ENCODE measurements around the gene PPOX.

The PPOX gene

GRCh38 chr1:161200992-161201835 is 35.0 kb downstream of the PPOX start:
- no peak for TF ChIP-seq POLR2A (IDR thresholded peaks at IDR 0.05; ENCODE audit: low read depth, low read length)
- no peak for TF ChIP-seq TAF1 (IDR thresholded peaks at IDR 0.05; ENCODE audit: borderline replicate concordance, low read depth, low read length)
- no peak for TF ChIP-seq POLR2AphosphoS5 (IDR thresholded peaks at IDR 0.05; ENCODE audit: low read depth, low read length)
- FAIRE-seq = no peak

GRCh38 chr1:161201836-161202712 is 35.8 kb downstream of the PPOX start, which contains the start of gene NDUFS2:
Gene NDUFS2 (plus strand): TSS chr1:161202367. CDS start chr1:161202386, 19 bp downstream.
- FAIRE-seq (peak; percentile 96), DNase-seq (ENCODE audit: insufficient read length) (peak; percentile 93)
- peak; percentile 97 for TF ChIP-seq TAF1 (IDR thresholded peaks at IDR 0.05; ENCODE audit: borderline replicate concordance, low read depth, low read length)
- TF ChIP-seq POLR2AphosphoS5 (IDR thresholded peaks at IDR 0.05; ENCODE audit: low read depth, low read length) = peak; percentile 81
- TF ChIP-seq POLR2A (IDR thresholded peaks at IDR 0.05; ENCODE audit: low read depth, low read length) = peak; percentile 95

More at GRCh38 chr1:161200992-161201835, 35.0 kb downstream of the PPOX start:
- no peak for DNase-seq (ENCODE audit: insufficient read length)

- no peak for TF ChIP-seq TAF1 (IDR thresholded peaks at IDR 0.05; ENCODE audit: borderline replicate concordance, low read depth, low read length)
- no peak for TF ChIP-seq POLR2A (IDR thresholded peaks at IDR 0.05; ENCODE audit: low read depth, low read length)
- no peak for TF ChIP-seq POLR2AphosphoS5 (IDR thresholded peaks at IDR 0.05; ENCODE audit: low read depth, low read length)
- DNase-seq (ENCODE audit: insufficient read length) (no peak), FAIRE-seq (no peak)
Measured at GRCh38 chr1:161206411-161207140, 40.4 kb downstream of the PPOX start.

GRCh38 chr1:161207173-161207572 is 40.9 kb downstream of the PPOX start:
- TF ChIP-seq POLR2A (IDR thresholded peaks at IDR 0.05; ENCODE audit: low read depth, low read length) = no peak
- TF ChIP-seq TAF1 (IDR thresholded peaks at IDR 0.05; ENCODE audit: borderline replicate concordance, low read depth, low read length) = no peak
- TF ChIP-seq POLR2AphosphoS5 (IDR thresholded peaks at IDR 0.05; ENCODE audit: low read depth, low read length) = no peak
- no peak for DNase-seq (ENCODE audit: insufficient read length)

GRCh38 chr1:161209790-161210409 is 43.7 kb downstream of the PPOX start:
- TF ChIP-seq TAF1 (IDR thresholded peaks at IDR 0.05; ENCODE audit: borderline replicate concordance, low read depth, low read length) (no peak), POLR2A (IDR thresholded peaks at IDR 0.05; ENCODE audit: low read depth, low read length) (no peak), POLR2AphosphoS5 (IDR thresholded peaks at IDR 0.05; ENCODE audit: low read depth, low read length) (no peak)
- FAIRE-seq (peak; percentile 77), DNase-seq (ENCODE audit: insufficient read length) (peak; percentile 55)

More at GRCh38 chr1:161207173-161207572, 40.9 kb downstream of the PPOX start:
- FAIRE-seq = no peak

- FAIRE-seq = no peak
- DNase-seq (ENCODE audit: insufficient read length) = no peak
- TF ChIP-seq TAF1 (IDR thresholded peaks at IDR 0.05; ENCODE audit: borderline replicate concordance, low read depth, low read length) = no peak
- TF ChIP-seq POLR2AphosphoS5 (IDR thresholded peaks at IDR 0.05; ENCODE audit: low read depth, low read length) = no peak
- TF ChIP-seq POLR2A (IDR thresholded peaks at IDR 0.05; ENCODE audit: low read depth, low read length) = no peak
Measured at GRCh38 chr1:161214369-161214768, 48.1 kb downstream of the PPOX start.

- DNase-seq (ENCODE audit: insufficient read length) (no peak), FAIRE-seq (no peak)
- TF ChIP-seq POLR2AphosphoS5 (IDR thresholded peaks at IDR 0.05; ENCODE audit: low read depth, low read length) (no peak), POLR2A (IDR thresholded peaks at IDR 0.05; ENCODE audit: low read depth, low read length) (0 out of 2 replicates have a peak, but pooled peaks have one; percentile 23)
Measured at GRCh38 chr1:161215076-161215475, 48.9 kb downstream of the PPOX start, which contains the start of gene FCER1G. Gene FCER1G (plus strand): TSS chr1:161215295. CDS start chr1:161215322, 27 bp downstream.

- FAIRE-seq (peak; percentile 78), DNase-seq (ENCODE audit: insufficient read length) (no peak)
- TF ChIP-seq POLR2AphosphoS5 (IDR thresholded peaks at IDR 0.05; ENCODE audit: low read depth, low read length) (no peak), TAF1 (IDR thresholded peaks at IDR 0.05; ENCODE audit: borderline replicate concordance, low read depth, low read length) (no peak), POLR2A (IDR thresholded peaks at IDR 0.05; ENCODE audit: low read depth, low read length) (no peak)
Measured at GRCh38 chr1:161216945-161217712, 50.9 kb downstream of the PPOX start.

GRCh38 chr1:161217831-161218230 is 51.6 kb downstream of the PPOX start:
- DNase-seq (ENCODE audit: insufficient read length) = no peak
- FAIRE-seq = no peak
- no peak for TF ChIP-seq POLR2AphosphoS5 (IDR thresholded peaks at IDR 0.05; ENCODE audit: low read depth, low read length)
- no peak for TF ChIP-seq POLR2A (IDR thresholded peaks at IDR 0.05; ENCODE audit: low read depth, low read length)
- no peak for TF ChIP-seq TAF1 (IDR thresholded peaks at IDR 0.05; ENCODE audit: borderline replicate concordance, low read depth, low read length)

All from GM12892 (cell line).